Neutrophil (primary cell): Measurements from ENCODE around the gene ICOSLG.
"Not testable (repeated sequence)": the region's sequence is repeated elsewhere in the genome, so short reads cannot be mapped to it uniquely, and the experiment has no call there.

Experiments used
- H3K27ac ChIP-seq: fragments of 200-600 bp; sonication (generic); 2 replicates; pipeline ENCODE4 v1.5.1; 2016; ENCODE audit warnings: mild to moderate bottlenecking, moderate library complexity
- H3K27me3 ChIP-seq: fragments of 200-600 bp; sonication (generic); 2 replicates; pipeline ENCODE4 v1.6.0; 2016; ENCODE audit warnings: mild to moderate bottlenecking
- H3K36me3 ChIP-seq: fragments of 200-600 bp; sonication (generic); 2 replicates; pipeline ENCODE4 v1.5.1; 2017
- H3K4me1 ChIP-seq, 2 experiments: fragments of 200-600 bp in 1 of 2; sonication (generic) in 1 of 2; 1 replicate in 1 of 2; 2 replicates in 1 of 2; pipeline versions ENCODE4 v1.5.1 to v1.6.1; 2013 to 2016; ENCODE audit warnings: low read depth in 1 of 2, low read length in 1 of 2, mild to moderate bottlenecking in 1 of 2, moderate library complexity in 1 of 2; ENCODE audit not compliant: control insufficient read depth in 1 of 2, insufficient read depth in 1 of 2
- H3K4me3 ChIP-seq, 2 experiments: fragments of 200-600 bp in 1 of 2; sonication (generic) in 1 of 2; 1 replicate in 1 of 2; 2 replicates in 1 of 2; pipeline ENCODE4 v1.5.1; 2013 to 2016; ENCODE audit warnings: low read depth in 1 of 2, low read length in 1 of 2, mild to moderate bottlenecking in 1 of 2, moderate library complexity in 1 of 2
- H3K9me3 ChIP-seq: fragments of 200-600 bp; sonication (generic); 2 replicates; pipeline ENCODE4 v1.5.1; 2016
- TF ChIP-seq, protein P1 (sequence below): fragments of 200-600 bp; sonication (generic); IDR thresholded peaks from 2 replicates; pipeline ENCODE4 v1.5.1; 2016; ENCODE audit warnings: antibody characterized with exemption

ICOSLG gene

GRCh38 chr21:44199448-44199847 is 41.3 kb downstream of the ICOSLG start:
- TF ChIP-seq, protein P1, sequence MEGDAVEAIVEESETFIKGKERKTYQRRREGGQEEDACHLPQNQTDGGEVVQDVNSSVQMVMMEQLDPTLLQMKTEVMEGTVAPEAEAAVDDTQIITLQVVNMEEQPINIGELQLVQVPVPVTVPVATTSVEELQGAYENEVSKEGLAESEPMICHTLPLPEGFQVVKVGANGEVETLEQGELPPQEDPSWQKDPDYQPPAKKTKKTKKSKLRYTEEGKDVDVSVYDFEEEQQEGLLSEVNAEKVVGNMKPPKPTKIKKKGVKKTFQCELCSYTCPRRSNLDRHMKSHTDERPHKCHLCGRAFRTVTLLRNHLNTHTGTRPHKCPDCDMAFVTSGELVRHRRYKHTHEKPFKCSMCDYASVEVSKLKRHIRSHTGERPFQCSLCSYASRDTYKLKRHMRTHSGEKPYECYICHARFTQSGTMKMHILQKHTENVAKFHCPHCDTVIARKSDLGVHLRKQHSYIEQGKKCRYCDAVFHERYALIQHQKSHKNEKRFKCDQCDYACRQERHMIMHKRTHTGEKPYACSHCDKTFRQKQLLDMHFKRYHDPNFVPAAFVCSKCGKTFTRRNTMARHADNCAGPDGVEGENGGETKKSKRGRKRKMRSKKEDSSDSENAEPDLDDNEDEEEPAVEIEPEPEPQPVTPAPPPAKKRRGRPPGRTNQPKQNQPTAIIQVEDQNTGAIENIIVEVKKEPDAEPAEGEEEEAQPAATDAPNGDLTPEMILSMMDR = no peak
- no peaks in the 10 kb centered on the region for H3K27me3 ChIP-seq
- no peak overlapping the region for H3K27ac ChIP-seq
- H3K9me3 ChIP-seq = no peaks in the 10 kb centered on the region
- no peak overlapping the region for H3K4me3 ChIP-seq
- H3K4me1 ChIP-seq = peaks cover 0 to 4% of the 10 kb centered on the region in 2 experiments
- no peaks in the 10 kb centered on the region for H3K36me3 ChIP-seq

DNA sequence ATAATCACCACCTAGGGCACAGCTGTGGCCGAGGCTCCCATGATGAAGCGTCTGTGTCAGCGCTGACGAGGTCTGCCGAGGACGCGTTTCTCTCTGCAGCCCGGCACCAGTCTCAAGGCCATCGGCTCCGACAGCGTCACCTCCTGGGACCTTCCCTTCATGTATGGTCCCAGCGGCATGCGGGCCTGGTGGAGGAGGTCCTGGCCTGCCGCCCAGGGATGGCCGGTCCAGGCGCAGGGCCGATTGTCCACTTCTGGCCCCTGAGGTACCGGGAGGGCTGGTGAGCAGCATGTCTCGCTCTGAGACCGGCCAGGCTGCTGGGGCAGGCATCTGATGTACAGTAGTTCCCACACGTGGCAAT is 43.6 kb downstream of the ICOSLG start:
- not testable (repeated sequence) for H3K9me3 ChIP-seq, H3K4me1 ChIP-seq, H3K27me3 ChIP-seq, H3K4me3 ChIP-seq, H3K27ac ChIP-seq, H3K36me3 ChIP-seq

DNA sequence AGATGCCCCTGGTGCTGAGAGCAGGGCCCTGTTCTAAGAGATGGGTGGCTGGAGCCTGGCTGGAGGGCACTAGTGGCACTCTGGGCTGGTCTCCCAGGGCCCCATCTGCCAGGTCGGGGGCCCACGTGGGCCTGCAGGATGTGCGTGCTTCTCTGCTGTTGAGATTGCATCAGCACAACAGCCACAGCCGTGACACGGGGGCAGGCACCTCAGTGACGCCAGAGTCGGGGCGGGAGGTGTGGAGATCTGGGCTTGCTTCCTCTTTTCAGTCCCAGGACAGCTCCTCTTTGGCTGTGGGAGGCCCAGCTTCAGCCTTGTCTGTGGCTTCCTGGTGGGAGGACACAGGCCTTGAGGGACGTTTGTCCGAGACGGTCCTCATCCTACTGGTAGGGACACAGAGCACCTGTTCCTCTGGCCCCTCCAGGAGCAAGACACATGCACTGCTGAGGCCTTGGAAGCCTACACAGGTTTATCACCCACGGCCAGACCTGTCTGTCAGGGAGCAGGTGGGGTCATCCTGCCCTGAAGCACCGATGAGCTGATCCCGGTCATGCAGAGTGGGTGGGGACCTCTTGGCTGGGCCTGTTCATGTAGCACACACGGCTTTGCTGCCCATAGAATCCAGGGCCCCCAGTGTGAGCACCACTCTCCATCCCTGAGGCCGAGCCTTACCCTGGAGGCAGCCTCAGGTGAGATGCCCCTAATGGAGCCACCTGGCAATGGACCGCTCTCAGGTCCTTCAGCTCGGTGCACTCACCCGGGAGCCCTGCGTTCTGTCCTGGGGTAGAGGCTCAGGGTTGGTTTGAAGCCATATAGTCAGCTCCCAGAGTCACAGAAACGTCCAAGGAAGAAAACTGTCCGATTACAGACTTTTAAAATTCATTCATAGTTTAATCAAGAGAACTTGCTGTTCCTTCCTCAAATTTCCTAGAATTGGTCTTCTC is 44.3 kb downstream of the ICOSLG start:
- H3K4me3 ChIP-seq, H3K27me3 ChIP-seq, H3K4me1 ChIP-seq, H3K36me3 ChIP-seq, H3K9me3 ChIP-seq: not testable (repeated sequence)
- peak overlapping the region; percentile 72 for H3K27ac ChIP-seq

DNA sequence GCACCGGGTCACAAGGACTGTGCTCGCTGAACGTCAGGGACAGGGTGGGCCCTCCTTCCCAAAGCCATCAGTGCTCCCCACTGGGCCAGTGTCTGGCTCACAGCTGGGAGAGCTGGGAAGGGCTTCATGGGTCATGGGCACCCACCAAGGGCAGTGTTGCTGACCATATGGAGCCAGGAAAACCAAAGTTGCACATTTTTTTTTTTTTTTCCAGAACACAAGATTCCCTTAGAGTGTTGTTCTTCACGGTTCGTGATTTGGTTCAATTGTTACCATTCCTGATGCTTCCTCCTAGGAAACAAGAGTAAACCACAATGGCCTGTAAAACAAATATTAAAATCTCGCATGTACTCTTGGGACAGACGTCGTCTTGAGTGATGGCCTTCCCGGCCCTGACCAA is 45.9 kb downstream of the ICOSLG start:
- H3K9me3 ChIP-seq, H3K4me3 ChIP-seq, H3K4me1 ChIP-seq, H3K36me3 ChIP-seq, H3K27me3 ChIP-seq, H3K27ac ChIP-seq: not testable (repeated sequence)

DNA sequence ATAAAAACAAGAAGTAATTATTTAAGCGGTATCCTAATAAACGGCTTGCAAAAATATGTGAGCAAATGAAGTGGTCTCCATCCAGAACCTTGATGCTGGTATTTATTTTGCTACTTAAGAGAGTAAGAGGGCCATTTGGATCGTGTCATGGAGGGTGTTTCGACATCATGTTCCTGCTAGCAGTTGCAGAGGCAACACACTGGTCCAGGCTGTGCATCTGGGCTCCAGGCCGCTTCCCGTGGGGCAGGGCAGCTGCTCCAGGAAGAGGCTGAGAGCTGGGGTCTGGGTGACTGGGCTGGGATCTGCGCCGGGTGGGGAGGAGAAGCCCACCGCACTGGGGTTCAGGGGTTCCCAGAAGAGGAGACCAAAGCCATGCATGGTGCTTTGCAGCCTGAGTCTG is 46.3 kb downstream of the ICOSLG start:
- H3K36me3 ChIP-seq, H3K27me3 ChIP-seq, H3K9me3 ChIP-seq, H3K4me3 ChIP-seq, H3K4me1 ChIP-seq, H3K27ac ChIP-seq: not testable (repeated sequence)

- H3K27ac ChIP-seq, H3K9me3 ChIP-seq, H3K36me3 ChIP-seq, H3K27me3 ChIP-seq, H3K4me3 ChIP-seq, H3K4me1 ChIP-seq: not testable (repeated sequence)
These were observed 47.6 kb downstream of the ICOSLG start for GRCh38 chr21:44193108-44193507.

GRCh38 chr21:44190349-44191271 is 50.1 kb downstream of the ICOSLG start:
- H3K9me3 ChIP-seq, H3K4me1 ChIP-seq, H3K4me3 ChIP-seq, H3K36me3 ChIP-seq, H3K27ac ChIP-seq, H3K27me3 ChIP-seq: not testable (repeated sequence)

DNA sequence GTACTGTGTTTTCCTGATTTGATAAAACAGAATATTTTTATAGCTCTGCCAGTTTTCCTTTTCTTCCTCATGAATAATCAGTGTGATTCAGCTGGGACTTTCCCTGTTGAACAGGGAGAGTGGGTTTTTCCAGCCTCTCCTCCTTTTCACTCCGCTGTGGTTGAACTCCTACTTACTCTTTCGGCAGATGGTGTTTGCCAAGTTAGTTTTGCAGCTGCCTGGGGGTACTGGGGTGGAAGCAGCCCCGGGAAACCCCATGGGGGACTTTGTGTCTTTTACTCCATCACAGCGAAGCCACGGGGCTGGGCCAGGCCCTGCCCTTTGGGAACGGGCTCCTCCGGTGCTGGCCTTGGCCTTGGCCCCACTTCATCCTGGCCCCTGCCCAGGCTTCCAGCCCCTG is 55.9 kb downstream of the ICOSLG start:
- H3K4me1 ChIP-seq, H3K4me3 ChIP-seq, H3K27me3 ChIP-seq: not testable (repeated sequence)

GRCh38 chr21:44182202-44182601 is 58.5 kb downstream of the ICOSLG start:
- H3K27ac ChIP-seq = not testable (repeated sequence)

More for the DNA sequence above, 55.9 kb downstream of the ICOSLG start:
- not testable (repeated sequence) for H3K9me3 ChIP-seq, H3K36me3 ChIP-seq, H3K27ac ChIP-seq

GRCh38 chr21:44181506-44181905 is 59.2 kb downstream of the ICOSLG start:
- not testable (repeated sequence) for H3K36me3 ChIP-seq, H3K4me1 ChIP-seq, H3K27ac ChIP-seq, H3K4me3 ChIP-seq, H3K9me3 ChIP-seq, H3K27me3 ChIP-seq

More at GRCh38 chr21:44182202-44182601, 58.5 kb downstream of the ICOSLG start:
- H3K4me1 ChIP-seq, H3K36me3 ChIP-seq, H3K4me3 ChIP-seq, H3K9me3 ChIP-seq, H3K27me3 ChIP-seq: not testable (repeated sequence)

- H3K27me3 ChIP-seq, H3K9me3 ChIP-seq, H3K4me1 ChIP-seq, H3K27ac ChIP-seq, H3K4me3 ChIP-seq, H3K36me3 ChIP-seq: not testable (repeated sequence)
These were observed 64.6 kb downstream of the ICOSLG start for GRCh38 chr21:44176127-44176526.

DNA sequence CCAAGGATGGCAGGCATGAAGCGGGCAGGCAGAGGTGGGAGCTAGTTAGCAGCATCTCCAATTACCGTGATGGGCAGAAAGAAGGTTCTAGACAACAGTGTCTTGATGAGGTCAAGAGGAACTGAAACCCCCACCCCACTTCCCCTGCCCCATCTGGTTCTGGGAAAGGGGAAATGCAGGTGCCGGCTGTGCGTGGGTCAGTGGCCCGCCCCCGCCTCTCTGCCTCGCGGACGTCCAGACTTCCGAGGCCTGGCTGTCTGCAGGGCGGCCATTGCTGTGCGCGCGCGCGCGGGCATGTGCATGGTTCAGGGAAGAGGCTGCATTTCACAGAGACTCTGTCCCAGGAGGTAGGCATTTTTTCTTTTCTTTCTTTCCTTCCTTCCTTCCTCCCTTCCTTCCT is 65.6 kb downstream of the ICOSLG start:
- not testable (repeated sequence) for H3K36me3 ChIP-seq, H3K4me3 ChIP-seq, H3K4me1 ChIP-seq, H3K27me3 ChIP-seq, H3K27ac ChIP-seq, H3K9me3 ChIP-seq
